ENCODE measurements around the gene AGAP2. TPM values are rescaled to one million over a fixed set of nuclear protein-coding genes. Genes with fewer than 3 reads are reported as not detected.

The AGAP2 gene
- total and polyA plus RNA-seq, 12 donors: 0.50 to 8.1 (median 2.1) TPM

DNA sequence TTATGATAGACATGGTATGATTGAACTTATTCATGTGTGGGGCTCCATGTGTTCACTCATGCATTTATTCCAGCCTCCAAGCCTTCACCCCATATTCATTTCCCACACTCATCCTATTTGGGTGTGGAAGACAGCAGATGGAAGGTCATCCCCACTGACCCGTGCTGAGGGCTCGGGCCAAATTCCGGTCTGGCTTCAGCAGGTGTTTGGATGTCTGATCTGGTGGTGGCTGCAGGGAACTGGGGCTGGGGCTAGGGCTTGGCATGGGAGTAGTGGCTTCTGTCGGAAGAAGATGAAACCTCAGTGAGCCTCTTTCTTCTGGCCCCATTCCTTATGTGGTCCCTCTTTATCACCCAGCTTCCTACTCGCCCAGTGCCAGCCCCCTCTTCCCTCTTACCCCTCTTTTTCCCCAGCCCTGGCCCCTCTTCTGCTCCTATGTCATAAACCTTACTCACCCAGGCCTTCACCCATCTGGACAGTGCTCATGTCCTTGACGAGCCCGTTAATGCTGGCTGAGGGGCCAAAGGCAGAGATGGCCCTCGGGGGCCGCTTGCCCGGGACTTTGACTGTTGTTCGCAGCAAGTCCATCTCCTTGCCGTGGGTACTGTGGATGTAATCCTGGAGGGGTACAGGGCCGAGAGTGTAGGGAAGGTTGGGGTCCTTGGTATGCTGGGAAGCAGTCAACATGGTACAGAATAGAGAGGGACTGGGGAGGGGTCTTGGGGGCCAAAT lies 8.0 kb downstream of the AGAP2 start:
- H3K9me3 ChIP-seq (replicated peaks in 1 of 3): no peaks in the 10 kb centered on the region
- H3K36me3 ChIP-seq (replicated peaks in 1 of 2): no peaks in the 10 kb centered on the region
- peaks cover 11% of the 10 kb centered on the region for H3K27me3 ChIP-seq
- peaks cover 14 to 19% of the 10 kb centered on the region in 2 donors for H3K4me1 ChIP-seq (replicated peaks in 1 of 2)
- 75 to 85% (median 79%) methylated on average over 11 to 13 of the region's 13 CpGs for WGBS, 4 donors
- no peak for TF ChIP-seq POLR2A (IDR thresholded peaks at IDR 0.05)
- TF ChIP-seq, protein P1, sequence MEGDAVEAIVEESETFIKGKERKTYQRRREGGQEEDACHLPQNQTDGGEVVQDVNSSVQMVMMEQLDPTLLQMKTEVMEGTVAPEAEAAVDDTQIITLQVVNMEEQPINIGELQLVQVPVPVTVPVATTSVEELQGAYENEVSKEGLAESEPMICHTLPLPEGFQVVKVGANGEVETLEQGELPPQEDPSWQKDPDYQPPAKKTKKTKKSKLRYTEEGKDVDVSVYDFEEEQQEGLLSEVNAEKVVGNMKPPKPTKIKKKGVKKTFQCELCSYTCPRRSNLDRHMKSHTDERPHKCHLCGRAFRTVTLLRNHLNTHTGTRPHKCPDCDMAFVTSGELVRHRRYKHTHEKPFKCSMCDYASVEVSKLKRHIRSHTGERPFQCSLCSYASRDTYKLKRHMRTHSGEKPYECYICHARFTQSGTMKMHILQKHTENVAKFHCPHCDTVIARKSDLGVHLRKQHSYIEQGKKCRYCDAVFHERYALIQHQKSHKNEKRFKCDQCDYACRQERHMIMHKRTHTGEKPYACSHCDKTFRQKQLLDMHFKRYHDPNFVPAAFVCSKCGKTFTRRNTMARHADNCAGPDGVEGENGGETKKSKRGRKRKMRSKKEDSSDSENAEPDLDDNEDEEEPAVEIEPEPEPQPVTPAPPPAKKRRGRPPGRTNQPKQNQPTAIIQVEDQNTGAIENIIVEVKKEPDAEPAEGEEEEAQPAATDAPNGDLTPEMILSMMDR (IDR thresholded peaks at IDR 0.05): no peak
- no peak for DNase-seq
- no peak overlapping the region for H3K27ac ChIP-seq
- intact Hi-C loops (cut with DNase I): no loop called here
- no peak overlapping the region for H3K4me3 ChIP-seq

GRCh38 chr12:57729321-57729844 lies 9.2 kb downstream of the AGAP2 start:
- Histone ChIP-seq H3K4me3 (no peak overlapping the region), H3K27me3 (peaks cover 4% of the 10 kb centered on the region), H3K9me3 (replicated peaks in 1 of 3) (no peaks in the 10 kb centered on the region), H3K36me3 (replicated peaks in 1 of 2) (no peaks in the 10 kb centered on the region), H3K4me1 (replicated peaks in 1 of 2) (peaks cover 14 to 19% of the 10 kb centered on the region in 2 donors), H3K27ac (no peak overlapping the region)
- 48 to 60% (median 52%) methylated on average over 5 of the region's 5 CpGs for WGBS, 4 donors
- intact Hi-C loops (cut with DNase I): loop anchor here in 1 of 2 donors (5.0 kb wide), 1 partner anchor 43 kb away; the partner anchor contains the start of genes EEF1AKMT3 and METTL1
- peak in 2 of 7 donors; percentile 17 to 41 for DNase-seq
- no peak for TF ChIP-seq POLR2A (IDR thresholded peaks at IDR 0.05)

GRCh38 chr12:57727758-57728395 lies 10.7 kb downstream of the AGAP2 start:
- DNase-seq: peak in 4 of 7 donors; percentile 43 to 67 (median 64)
- 47 to 62% (median 52%) methylated on average over 13 to 21 of the region's 21 CpGs for WGBS, 4 donors
- peak overlapping the region in 1 of 4 donors; percentile 85 for H3K4me3 ChIP-seq

GRCh38 chr12:57726884-57727757 lies 11.4 kb downstream of the AGAP2 start:
- peaks cover 14 to 19% of the 10 kb centered on the region in 2 donors for H3K4me1 ChIP-seq (replicated peaks in 1 of 2)
- intact Hi-C loops (cut with DNase I): loop anchor here in 1 of 2 donors (5.0 kb wide), 1 partner anchor 45 kb away; the partner anchor contains the start of genes EEF1AKMT3 and METTL1
- peak overlapping the region in 3 of 4 donors; percentile 17 to 85 (median 40) for H3K4me3 ChIP-seq
- TF ChIP-seq POLR2A (IDR thresholded peaks at IDR 0.05): no peak
- TF ChIP-seq, protein P1 (IDR thresholded peaks at IDR 0.05): peak in 3 of 6 experiments; percentile 14 to 47 (median 33)
- peak; percentile 41 to 77 (median 63) for DNase-seq
- WGBS, 4 donors: 23 to 40% (median 32%) methylated on average over 20 to 76 of the region's 76 CpGs
- no peaks in the 10 kb centered on the region for H3K27me3 ChIP-seq
- no peaks in the 10 kb centered on the region for H3K9me3 ChIP-seq (replicated peaks in 1 of 3)
- no peaks in the 10 kb centered on the region for H3K36me3 ChIP-seq (replicated peaks in 1 of 2)
- peak overlapping the region in 2 of 5 donors; percentile 57 to 85 for H3K27ac ChIP-seq

More at GRCh38 chr12:57727758-57728395, 10.7 kb downstream of the AGAP2 start:
- TF ChIP-seq POLR2A (IDR thresholded peaks at IDR 0.05): no peak
- TF ChIP-seq, protein P1 (IDR thresholded peaks at IDR 0.05): no peak
- no peak overlapping the region for H3K27ac ChIP-seq
- peaks cover 14 to 19% of the 10 kb centered on the region in 2 donors for H3K4me1 ChIP-seq (replicated peaks in 1 of 2)
- H3K9me3 ChIP-seq (replicated peaks in 1 of 3): no peaks in the 10 kb centered on the region
- intact Hi-C loops (cut with DNase I): loop anchor here in 1 of 2 donors (5.0 kb wide), 1 partner anchor 44 kb away; the partner anchor contains the start of genes EEF1AKMT3 and METTL1
- no peaks in the 10 kb centered on the region for H3K27me3 ChIP-seq
- H3K36me3 ChIP-seq (replicated peaks in 1 of 2): no peaks in the 10 kb centered on the region
